AG10803 (cell line): Measurements from ENCODE around the gene NOXA1.

Experiments
- DNase-seq: peaks from one replicate; pipeline ENCODE4 v3.0.0; 2010; ENCODE audit warnings: low read depth
- H3K4me3 ChIP-seq: 2 replicates; pipeline ENCODE4 v1.5.1; 2011; ENCODE audit warnings: mild to moderate bottlenecking, low read length, control low read depth
- TF ChIP-seq, protein P1 (sequence below): conservative IDR thresholded peaks from 2 replicates; pipeline ENCODE4 v1.5.1; 2011; ENCODE audit warnings: mild to moderate bottlenecking, low read length, control low read depth, inconsistent platforms

The NOXA1 gene

DNA sequence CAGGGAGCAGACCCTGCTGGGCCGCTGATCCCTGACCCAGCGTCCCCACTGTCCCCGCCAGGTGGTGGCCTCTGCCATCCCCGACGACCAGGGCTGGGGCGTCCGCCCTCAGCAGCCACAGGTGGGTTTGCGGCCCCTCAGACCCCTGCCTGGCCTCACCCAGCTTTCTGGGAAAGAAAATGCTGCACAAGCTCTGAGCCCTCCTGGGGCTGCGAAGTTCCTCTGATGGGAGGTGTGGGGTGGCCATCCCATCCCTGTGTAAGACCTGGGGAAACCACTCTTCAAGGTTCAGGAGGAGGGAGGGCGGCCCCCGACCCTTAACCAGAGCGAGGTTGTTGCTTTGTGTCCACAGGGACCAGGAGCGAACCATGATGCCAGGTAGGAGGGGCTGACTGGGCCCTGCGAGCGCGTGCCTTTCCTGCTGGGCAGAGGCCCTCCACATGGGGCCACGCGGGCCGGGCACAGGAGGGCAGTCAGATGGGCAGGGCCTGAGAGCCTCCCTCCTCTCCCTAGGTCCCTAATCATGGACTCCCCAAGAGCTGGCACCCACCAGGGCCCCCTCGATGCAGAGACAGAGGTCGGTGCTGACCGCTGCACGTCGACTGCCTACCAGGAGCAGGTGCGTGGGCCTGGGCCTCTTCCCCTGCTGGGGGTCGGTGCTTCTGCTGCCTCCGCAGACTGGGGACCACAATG, 7.7 kb downstream of the NOXA1 start:
- H3K4me3 ChIP-seq, result no peak overlapping the region
- DNase-seq, result no peak
- TF ChIP-seq, protein P1, sequence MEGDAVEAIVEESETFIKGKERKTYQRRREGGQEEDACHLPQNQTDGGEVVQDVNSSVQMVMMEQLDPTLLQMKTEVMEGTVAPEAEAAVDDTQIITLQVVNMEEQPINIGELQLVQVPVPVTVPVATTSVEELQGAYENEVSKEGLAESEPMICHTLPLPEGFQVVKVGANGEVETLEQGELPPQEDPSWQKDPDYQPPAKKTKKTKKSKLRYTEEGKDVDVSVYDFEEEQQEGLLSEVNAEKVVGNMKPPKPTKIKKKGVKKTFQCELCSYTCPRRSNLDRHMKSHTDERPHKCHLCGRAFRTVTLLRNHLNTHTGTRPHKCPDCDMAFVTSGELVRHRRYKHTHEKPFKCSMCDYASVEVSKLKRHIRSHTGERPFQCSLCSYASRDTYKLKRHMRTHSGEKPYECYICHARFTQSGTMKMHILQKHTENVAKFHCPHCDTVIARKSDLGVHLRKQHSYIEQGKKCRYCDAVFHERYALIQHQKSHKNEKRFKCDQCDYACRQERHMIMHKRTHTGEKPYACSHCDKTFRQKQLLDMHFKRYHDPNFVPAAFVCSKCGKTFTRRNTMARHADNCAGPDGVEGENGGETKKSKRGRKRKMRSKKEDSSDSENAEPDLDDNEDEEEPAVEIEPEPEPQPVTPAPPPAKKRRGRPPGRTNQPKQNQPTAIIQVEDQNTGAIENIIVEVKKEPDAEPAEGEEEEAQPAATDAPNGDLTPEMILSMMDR, result no peak

DNA sequence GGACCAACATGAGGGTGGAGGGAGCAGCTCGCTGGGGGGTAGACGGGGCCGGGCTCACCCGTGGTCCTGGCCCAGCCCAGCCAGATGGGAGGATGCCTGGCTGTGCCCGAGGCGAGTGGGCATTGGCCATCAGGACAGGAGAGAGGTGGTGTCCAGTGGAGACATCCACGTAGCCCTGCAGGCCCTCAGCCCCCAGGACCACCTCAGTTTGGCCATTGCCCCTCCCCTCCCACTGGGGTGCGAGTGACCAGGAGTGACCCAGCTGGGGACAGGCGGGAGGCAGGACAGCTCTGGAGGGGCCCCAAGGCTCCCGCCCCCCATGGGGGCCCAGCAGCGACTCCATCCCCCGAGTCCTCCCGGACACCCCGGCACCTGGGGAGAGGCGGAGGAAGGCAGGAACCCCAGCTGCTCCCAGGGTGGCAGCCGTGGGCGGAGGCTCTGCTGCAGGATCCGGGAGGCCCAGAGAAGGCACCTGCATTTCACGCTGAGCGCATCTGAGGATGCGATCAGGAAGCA, 8.3 kb downstream of the NOXA1 start:
- DNase-seq, result no peak
- no peak overlapping the region for H3K4me3 ChIP-seq
- TF ChIP-seq, protein P1, result no peak

DNA sequence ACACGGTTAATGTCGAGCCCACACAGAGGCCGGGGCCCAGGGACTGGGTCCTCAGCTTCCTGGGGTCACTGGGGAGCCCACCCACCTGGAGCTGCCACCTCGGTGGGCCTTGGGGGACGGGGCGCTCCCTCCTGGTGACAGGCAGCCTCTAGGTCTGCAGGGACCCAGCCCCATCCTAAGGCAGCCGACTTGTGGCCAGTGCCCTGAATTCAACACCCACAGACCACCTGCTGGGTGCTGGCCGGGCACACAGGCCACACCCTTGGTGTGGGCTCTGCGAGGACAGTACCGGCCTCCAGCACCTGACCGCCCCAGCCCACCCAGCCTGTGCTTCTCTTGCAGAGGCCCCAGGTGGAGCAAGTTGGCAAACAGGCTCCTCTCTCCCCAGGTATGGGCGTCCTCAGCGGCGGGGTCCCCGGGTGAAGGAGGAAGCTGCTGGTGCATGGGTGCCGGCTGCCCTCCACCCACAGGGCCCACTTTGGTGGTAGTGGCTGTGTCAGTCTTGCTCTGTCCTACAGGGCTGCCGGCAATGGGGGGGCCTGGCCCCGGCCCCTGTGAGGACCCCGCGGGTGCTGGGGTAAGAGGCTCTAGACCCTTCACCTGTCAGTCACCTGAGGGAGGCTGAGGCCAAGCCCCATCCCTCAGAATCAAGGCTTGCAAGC, 9.6 kb downstream of the NOXA1 start:
- DNase-seq, result no peak
- TF ChIP-seq, protein P1, result no peak
- no peak overlapping the region for H3K4me3 ChIP-seq

DNA sequence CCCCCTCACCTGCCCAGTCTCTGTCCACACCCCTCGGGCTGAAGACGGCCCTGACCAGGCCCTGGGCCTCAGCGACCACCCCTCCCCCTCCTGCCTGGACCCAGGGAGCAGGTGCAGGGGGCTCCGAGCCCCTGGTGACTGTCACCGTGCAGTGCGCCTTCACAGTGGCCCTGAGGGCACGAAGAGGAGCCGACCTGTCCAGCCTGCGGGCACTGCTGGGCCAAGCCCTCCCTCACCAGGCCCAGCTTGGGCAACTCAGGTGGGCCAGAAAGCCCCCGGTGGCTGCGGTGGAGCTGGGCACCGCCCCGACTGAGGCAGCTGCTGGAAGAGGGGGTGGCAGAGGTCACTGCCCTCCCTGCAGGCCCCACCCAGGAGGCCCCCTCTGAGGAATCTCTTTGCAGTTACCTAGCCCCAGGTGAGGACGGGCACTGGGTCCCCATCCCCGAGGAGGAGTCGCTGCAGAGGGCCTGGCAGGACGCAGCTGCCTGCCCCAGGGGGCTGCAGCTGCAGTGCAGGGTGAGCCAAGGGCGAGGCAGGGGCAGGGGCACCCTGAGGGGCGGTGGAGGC, 10.2 kb downstream of the NOXA1 start:
- TF ChIP-seq, protein P1, result no peak
- H3K4me3 ChIP-seq, result no peak overlapping the region
- no peak for DNase-seq

DNA sequence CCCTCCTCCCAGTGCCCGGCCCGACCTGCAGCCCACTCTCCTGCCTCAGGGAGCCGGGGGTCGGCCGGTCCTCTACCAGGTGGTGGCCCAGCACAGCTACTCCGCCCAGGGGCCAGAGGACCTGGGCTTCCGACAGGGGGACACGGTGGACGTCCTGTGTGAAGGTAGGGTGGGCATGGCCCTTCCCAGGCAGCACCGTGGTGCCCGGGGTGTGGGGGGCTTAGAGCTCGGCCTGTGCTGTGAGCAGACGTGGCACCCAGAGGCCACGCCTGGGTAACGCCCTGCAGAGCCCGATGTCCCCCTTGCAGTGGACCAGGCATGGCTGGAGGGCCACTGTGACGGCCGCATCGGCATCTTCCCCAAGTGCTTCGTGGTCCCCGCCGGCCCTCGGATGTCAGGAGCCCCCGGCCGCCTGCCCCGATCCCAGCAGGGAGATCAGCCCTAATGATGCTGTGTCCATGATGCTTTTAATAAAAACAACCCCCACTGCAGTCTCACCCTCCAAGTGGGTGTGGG, 10.8 kb downstream of the NOXA1 start:
- TF ChIP-seq, protein P1, result no peak
- no peak for DNase-seq
- no peak overlapping the region for H3K4me3 ChIP-seq

DNA sequence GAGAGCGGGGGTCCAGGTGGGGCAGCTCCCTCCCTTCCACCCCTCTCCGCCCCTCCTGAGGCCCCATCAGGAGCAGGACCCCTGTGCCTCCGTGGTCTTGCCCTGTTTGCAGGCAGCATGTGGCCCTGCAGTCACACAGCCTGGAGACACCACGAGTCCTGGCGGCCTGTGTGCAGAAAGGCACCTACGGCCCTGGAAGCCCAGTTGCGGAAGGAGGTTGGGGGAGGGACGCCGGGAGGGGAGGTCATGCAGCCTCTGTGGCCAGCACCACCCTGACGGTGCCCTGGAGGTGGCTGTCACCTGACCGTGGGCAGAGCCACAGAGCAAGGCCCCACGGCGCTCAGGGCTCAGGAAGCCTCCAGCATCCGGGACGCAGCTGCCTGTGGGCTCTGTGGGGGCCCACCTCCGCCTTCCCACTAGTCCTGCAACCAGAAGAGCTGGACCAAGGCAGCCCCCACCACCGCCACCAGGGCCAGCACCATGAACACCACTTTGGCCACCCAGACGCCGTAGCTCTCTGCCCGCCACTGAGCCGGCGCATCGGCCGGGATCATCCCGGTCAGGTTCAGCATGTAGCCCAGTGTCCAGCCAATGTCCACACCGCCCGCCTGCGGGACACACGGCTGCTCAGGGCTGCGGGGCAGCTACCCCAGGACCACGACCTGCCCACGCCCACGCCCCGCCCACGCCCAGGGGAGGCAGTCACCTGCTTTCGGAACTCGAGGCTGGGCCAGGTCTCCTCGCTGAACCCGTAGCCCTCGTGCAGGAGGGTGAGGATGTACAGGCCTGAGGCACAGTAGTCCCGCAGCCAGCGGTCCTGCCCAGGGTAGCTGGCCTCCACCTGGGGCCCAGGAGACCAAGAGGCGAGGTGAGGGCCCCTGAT, 11.5 kb downstream of the NOXA1 start:
- no peak for DNase-seq
- TF ChIP-seq, protein P1, result no peak
- no peak overlapping the region for H3K4me3 ChIP-seq
